Skeletal muscle cell (primary cell): ENCODE results near the gene MAGED1.

Experiments
- DNase-seq: peaks from one replicate; pipeline ENCODE4 v3.0.0-alpha.2; 2010; ENCODE audit warnings: low read depth
- H3K4me3 ChIP-seq: 2 replicates; pipeline ENCODE4 v1.5.1; 2011; ENCODE audit warnings: low read depth, mild to moderate bottlenecking, control low read depth, low read length, moderate library complexity

Gene MAGED1, protein sequence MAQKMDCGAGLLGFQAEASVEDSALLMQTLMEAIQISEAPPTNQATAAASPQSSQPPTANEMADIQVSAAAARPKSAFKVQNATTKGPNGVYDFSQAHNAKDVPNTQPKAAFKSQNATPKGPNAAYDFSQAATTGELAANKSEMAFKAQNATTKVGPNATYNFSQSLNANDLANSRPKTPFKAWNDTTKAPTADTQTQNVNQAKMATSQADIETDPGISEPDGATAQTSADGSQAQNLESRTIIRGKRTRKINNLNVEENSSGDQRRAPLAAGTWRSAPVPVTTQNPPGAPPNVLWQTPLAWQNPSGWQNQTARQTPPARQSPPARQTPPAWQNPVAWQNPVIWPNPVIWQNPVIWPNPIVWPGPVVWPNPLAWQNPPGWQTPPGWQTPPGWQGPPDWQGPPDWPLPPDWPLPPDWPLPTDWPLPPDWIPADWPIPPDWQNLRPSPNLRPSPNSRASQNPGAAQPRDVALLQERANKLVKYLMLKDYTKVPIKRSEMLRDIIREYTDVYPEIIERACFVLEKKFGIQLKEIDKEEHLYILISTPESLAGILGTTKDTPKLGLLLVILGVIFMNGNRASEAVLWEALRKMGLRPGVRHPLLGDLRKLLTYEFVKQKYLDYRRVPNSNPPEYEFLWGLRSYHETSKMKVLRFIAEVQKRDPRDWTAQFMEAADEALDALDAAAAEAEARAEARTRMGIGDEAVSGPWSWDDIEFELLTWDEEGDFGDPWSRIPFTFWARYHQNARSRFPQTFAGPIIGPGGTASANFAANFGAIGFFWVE

DNA sequence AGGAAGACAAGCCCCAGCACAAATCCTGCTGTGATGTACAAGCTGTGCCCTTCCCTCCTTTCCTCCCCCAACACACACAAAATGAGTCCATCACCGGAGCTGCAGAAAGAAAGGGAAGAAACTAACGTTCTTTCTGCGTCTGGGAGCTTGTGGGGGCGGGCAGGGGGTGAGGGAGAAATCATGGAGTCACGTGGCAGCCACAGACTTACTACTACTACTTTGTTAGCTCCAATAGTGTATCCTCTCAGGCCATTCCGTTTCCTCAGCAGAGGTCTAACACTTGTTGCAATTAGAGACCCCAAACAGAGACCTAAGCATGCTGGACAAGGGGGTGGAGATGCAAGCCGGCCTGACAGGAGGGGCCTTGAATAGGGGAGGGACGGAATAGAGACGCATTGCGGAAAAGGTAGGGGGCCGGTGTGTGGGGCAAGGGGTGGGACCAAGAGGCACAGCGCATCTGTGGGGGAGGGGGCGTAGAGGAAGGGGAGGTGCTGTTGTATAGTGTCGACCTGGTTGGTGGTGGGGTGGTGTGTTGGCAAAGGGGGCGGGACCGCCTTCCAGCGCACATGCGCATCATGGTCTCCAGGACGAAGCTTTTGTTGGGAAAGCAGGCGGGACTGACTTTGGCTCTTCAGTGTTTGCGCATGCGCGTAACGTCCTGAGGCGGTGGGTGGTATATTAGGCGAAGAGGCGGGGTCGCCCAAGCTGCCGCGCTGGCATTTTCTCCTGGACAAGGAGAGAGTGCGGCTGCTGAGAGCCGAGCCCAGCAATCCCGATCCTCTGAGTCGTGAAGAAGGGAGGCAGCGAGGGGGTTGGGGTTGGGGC is at the start of gene MAGED1:
TSS of gene MAGED1 (plus strand) at position 703 of the 825 bp plus-strand sequence. CDS start 682 bp downstream, outside the sequence.
- DNase-seq = peak; percentile 87
- H3K4me3 ChIP-seq = peak within 1 kb of the TSS; percentile 67

- DNase-seq = no peak
- H3K4me3 ChIP-seq = no peak overlapping the region
These were observed 46.0 kb upstream of the MAGED1 start for GRCh38 chrX:51847463-51847862.

GRCh38 chrX:51851507-51852085 is 41.8 kb upstream of the MAGED1 start:
- no peak for DNase-seq
- no peak overlapping the region for H3K4me3 ChIP-seq

GRCh38 chrX:51852096-51852495 is 41.3 kb upstream of the MAGED1 start:
- no peak for DNase-seq

DNA sequence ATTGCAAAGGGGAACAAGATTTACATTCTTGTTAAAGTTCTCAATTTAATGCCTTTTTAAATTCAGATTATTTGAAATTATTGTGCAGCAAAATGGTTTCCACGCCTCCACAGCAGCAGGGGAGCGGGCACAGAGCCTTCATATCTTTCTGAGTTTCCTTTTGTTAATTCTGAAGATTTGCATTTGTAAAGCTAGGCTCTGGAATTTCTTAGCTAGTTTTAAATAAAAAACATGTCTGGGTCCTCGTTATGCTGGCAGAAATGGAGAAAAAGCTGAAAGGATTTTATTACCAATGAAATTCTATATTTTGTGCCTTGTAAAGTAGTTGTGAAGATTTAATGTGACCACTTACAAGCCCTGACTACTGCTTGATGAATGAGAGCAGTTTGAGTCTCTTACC is 40.8 kb upstream of the MAGED1 start:
- H3K4me3 ChIP-seq = no peak overlapping the region
- DNase-seq = no peak

More at GRCh38 chrX:51852096-51852495, 41.3 kb upstream of the MAGED1 start:
- H3K4me3 ChIP-seq = no peak overlapping the region

GRCh38 chrX:51853251-51853650 is 40.2 kb upstream of the MAGED1 start:
- H3K4me3 ChIP-seq = no peak overlapping the region
- no peak for DNase-seq

GRCh38 chrX:51855698-51856097 is 37.7 kb upstream of the MAGED1 start:
- no peak for DNase-seq
- H3K4me3 ChIP-seq = no peak overlapping the region

GRCh38 chrX:51857159-51857733 is 36.2 kb upstream of the MAGED1 start:
- DNase-seq = no peak
- no peak overlapping the region for H3K4me3 ChIP-seq

- no peak overlapping the region for H3K4me3 ChIP-seq
- no peak for DNase-seq
These were observed 32.7 kb upstream of the MAGED1 start for GRCh38 chrX:51860679-51861078.

- no peak overlapping the region for H3K4me3 ChIP-seq
- DNase-seq = no peak
These were observed 30.5 kb upstream of the MAGED1 start for GRCh38 chrX:51862920-51863319.

DNA sequence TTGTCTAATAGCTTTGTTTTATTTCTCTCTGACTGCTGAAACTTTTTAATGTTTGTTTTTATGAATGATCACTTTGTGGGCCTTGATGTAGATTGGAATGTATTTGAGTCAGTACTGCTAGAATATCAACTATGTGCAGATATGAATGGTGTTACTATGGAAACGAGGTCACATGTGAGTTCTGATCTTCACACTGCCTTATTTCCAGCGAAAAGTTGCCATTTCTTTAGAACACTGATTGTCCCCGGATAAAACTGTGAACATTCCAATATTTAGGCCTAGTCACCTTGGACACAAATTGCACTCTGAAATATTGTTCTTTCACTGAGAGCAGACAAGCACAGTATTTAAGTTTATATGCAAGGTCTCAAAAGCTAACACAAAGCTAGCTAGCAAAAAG is 27.2 kb upstream of the MAGED1 start:
- no peak overlapping the region for H3K4me3 ChIP-seq
- no peak for DNase-seq

DNA sequence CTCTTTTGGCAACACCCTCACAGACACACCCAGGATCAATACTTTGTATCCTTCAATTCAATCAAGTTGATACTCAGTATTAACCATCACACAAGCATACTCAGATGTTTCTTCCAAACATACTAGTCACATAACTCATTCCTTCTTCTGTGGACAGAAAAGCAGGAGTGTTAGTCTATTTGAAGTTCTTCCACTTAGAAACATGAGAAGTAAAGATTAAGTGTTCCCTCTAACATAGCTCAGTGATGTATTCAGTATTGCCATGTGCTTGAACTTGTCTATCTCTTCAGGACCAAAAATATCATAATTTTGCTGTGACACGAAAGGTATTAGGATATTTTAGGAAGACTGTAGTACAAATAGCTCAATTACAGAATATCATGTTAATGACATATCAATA is 25.8 kb upstream of the MAGED1 start:
- no peak for DNase-seq

DNA sequence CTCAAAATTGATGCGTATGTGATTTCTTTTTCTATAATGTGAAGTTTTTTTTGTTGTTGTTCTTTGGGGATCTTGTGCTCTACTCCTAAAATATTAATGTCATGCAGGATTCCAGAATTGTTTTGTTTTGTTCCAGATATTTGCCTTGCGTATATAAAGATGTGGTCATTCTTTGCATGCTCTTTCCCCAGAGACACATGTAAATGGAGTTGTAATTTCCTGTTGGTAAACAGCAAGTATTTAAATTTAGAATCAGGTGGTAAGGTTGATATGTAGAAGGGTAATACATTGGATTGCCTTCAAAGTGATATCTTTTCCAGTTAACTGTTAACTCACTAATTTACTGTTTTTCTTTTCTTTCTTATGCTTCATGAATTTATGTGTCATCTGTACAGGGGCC is 23.1 kb upstream of the MAGED1 start:
- H3K4me3 ChIP-seq = no peak overlapping the region
- no peak for DNase-seq

More for the DNA sequence above, 25.8 kb upstream of the MAGED1 start:
- no peak overlapping the region for H3K4me3 ChIP-seq

DNA sequence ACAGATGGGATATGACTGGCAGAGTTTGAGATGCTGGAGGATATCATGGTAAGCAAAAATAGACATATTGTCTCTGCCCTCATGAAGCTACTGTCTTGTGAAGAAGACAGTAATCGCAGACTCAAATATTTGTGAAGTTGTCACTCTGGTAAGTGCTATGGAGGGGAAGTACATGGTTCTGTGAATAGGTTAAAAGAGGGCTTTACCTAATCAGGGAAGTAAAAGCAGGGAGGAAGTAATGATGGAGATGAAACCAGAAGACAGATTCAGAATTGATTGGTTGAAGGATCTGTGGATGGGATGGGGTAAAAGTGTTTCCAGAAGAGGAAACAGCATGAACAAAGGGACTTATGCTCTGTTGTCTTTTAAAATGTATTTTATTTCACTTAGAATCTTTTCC is 19.3 kb upstream of the MAGED1 start:
- no peak for DNase-seq

DNA sequence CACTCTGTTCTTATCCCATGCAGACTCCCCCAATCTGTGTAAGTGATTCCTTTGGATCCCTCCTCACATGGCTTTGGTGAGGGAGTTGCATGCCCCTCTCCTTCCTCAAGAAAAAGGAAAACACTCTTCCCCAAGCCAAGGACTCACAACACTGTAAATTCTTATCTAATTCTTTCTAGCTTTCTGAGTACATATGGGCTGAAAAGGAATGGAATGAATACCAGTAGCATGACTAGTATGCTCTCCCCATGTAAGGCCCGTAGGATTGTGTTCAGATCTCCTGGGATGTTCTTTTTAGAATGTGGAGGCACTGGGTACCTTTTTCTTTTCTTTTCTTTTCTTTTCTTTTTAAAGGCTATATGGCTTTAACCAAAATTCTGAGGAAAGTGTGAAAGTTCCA is 17.0 kb upstream of the MAGED1 start:
- no peak for DNase-seq
- H3K4me3 ChIP-seq = no peak overlapping the region

More for the DNA sequence above, 19.3 kb upstream of the MAGED1 start:
- no peak overlapping the region for H3K4me3 ChIP-seq

- no peak for DNase-seq
- no peak overlapping the region for H3K4me3 ChIP-seq
These were observed 15.4 kb upstream of the MAGED1 start for GRCh38 chrX:51878056-51878455.

DNA sequence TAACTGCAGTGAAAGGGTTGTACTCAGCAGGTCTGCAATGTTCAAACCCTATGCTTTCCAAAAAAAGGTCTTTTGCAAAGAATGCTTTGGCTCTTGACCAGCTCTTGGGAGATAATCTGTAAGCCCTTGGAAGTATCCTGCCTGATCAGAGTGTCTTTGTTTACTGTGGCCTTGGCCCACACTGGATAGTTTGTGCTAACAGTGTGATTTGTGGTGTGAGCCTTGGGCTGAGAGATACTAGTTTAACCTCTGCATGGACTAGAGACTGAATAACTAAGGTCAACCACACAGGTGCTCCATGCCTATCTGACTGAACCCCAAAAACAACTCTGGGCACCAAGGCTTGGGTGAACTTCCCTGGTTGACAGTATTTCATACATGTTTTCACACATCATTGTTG is 3.6 kb upstream of the MAGED1 start:
- H3K4me3 ChIP-seq = no peak overlapping the region
- no peak for DNase-seq

GRCh38 chrX:51891245-51891644 is 2.2 kb upstream of the MAGED1 start:
- no peak for DNase-seq
- H3K4me3 ChIP-seq = no peak overlapping the region
